A549 (cell line): Measurements from ENCODE around the gene ATP8A2. TPM values are rescaled to one million over a fixed set of nuclear protein-coding genes. Genes with fewer than 3 reads are reported as not detected.

ENCODE experiments used
- ATAC-seq, 2 experiments: fragments of 200-7000 bp in 1 of 2; fragments of >200 bp in 1 of 2; cut with Nextera tagmentation in 1 of 2; cut with Tn5 transposase in 1 of 2; 3 replicates each; pipeline versions ENCODE4 v1.8.0 to v1.9.1; 2018 to 2020; ENCODE audit warnings: mild to moderate bottlenecking in 1 of 2, moderate library complexity in 1 of 2
- CTCF ChIA-PET: fragments of 300-600 bp; sonication (Branson Sonifier 250); formaldehyde crosslinking; extraction: SDS; loops from one replicate; lab custom pipeline; 2021; ENCODE audit warnings: antibody characterized with exemption, inconsistent platforms; lab: Yijun Ruan, JAX
- POLR2A ChIA-PET: fragments of 350-600 bp; formaldehyde crosslinking; extraction: SDS; loops from one replicate; lab custom pipeline; 2021; ENCODE audit warnings: antibody characterized with exemption, inconsistent platforms; lab: Yijun Ruan, JAX
- DNase-seq, 2 experiments: peaks; one replicate each; pipeline versions ENCODE4 v3.0.0 to v3.0.0-alpha.2; 2011 to 2016; ENCODE audit warnings: low read depth in 1 of 2, low spot score in 1 of 2
- FAIRE-seq: peaks from 2 replicates; lab custom pipeline; 2011; peaks lifted over from hg19 to GRCh38; lab: Jason Lieb, UNC
- H3K27ac ChIP-seq, 2 experiments: fragments of >200 bp; sonication (Bioruptor Twin); formaldehyde crosslinking; 3 replicates each; pipeline ENCODE4 v1.5.1; 2016 to 2017
- H3K4me1 ChIP-seq: fragments of >200 bp; sonication (Bioruptor Twin); formaldehyde crosslinking; 3 replicates; pipeline ENCODE4 v1.6.1; 2016
- H3K4me2 ChIP-seq: fragments of >200 bp; sonication (Bioruptor Twin); formaldehyde crosslinking; 3 replicates; pipeline ENCODE4 v1.6.1; 2016
- H3K4me3 ChIP-seq: fragments of >200 bp; sonication (Bioruptor Twin); formaldehyde crosslinking; 3 replicates; pipeline ENCODE4 v1.5.1; 2016
- H3K9me3 ChIP-seq: fragments of >200 bp; sonication (Bioruptor Twin); formaldehyde crosslinking; 3 replicates; pipeline ENCODE4 v1.6.1; 2016
- BCL3 ChIP-seq: fragments of >200 bp; sonication (Bioruptor Twin); formaldehyde crosslinking; IDR thresholded peaks from 3 replicates; pipeline ENCODE4 v1.6.1; 2016
- CEBPB ChIP-seq, 2 experiments: fragments of >200 bp in 1 of 2; sonication (Bioruptor Twin) in 1 of 2; formaldehyde crosslinking in 1 of 2; IDR thresholded peaks; 2 replicates each; pipeline ENCODE4 v1.6.1; 2012 to 2016
- CHD2 ChIP-seq: fragments of 150-350 bp; IDR thresholded peaks from 2 replicates; pipeline ENCODE4 v1.6.1; 2014; ENCODE audit warnings: low read length; ENCODE audit not compliant: partially characterized antibody
- CHD4 ChIP-seq: fragments of 200-600 bp; sonication (generic); IDR thresholded peaks from 2 replicates; pipeline ENCODE4 v1.6.1; 2016; ENCODE audit warnings: antibody characterized with exemption, mild to moderate bottlenecking, borderline replicate concordance
- EHF ChIP-seq: fragments of 250-450 bp; sonication (Bioruptor Pico); IDR thresholded peaks from 2 replicates; pipeline ENCODE4 v1.5.0; 2020; ENCODE audit warnings: mild to moderate bottlenecking
- FOSB ChIP-seq: fragments of 250-450 bp; sonication (Bioruptor Pico); IDR thresholded peaks from 2 replicates; pipeline ENCODE4 v1.5.0; 2020; ENCODE audit warnings: mild to moderate bottlenecking, moderate library complexity
- FOSL2 ChIP-seq, 2 experiments: fragments of 450-650 bp in 1 of 2; fragments of >200 bp in 1 of 2; sonication (Bioruptor Twin) in 1 of 2; formaldehyde crosslinking; IDR thresholded peaks; 2 replicates each; pipeline versions ENCODE4 v1.5.0 to v1.6.1; 2016 to 2020; ENCODE audit warnings: mild to moderate bottlenecking in 1 of 2, moderate library complexity in 1 of 2
- FOXS1 ChIP-seq: fragments of 250-450 bp; sonication (Bioruptor Pico); IDR thresholded peaks from 2 replicates; pipeline ENCODE4 v1.5.0; 2020; ENCODE audit warnings: mild to moderate bottlenecking, moderate library complexity
- HDAC2 ChIP-seq: fragments of 200-600 bp; sonication (generic); IDR thresholded peaks from 2 replicates; pipeline ENCODE4 v1.6.1; 2016
- HES2 ChIP-seq: fragments of >200 bp; sonication (Bioruptor Twin); formaldehyde crosslinking; IDR thresholded peaks from 2 replicates; pipeline ENCODE4 v1.6.1; 2016
- HMGXB4 ChIP-seq: fragments of 250-450 bp; sonication (Bioruptor Pico); IDR thresholded peaks from 2 replicates; pipeline ENCODE4 v1.5.0; 2021; ENCODE audit warnings: mild to moderate bottlenecking, moderate library complexity, borderline replicate concordance
- HOXB13 ChIP-seq: fragments of 250-450 bp; sonication (Bioruptor Pico); IDR thresholded peaks from 2 replicates; pipeline ENCODE4 v1.5.0; 2020; ENCODE audit warnings: low read depth, mild to moderate bottlenecking, moderate library complexity
- HOXB5 ChIP-seq: fragments of 250-450 bp; sonication (Bioruptor Pico); IDR thresholded peaks from 2 replicates; pipeline ENCODE4 v1.5.0; 2020; ENCODE audit warnings: mild to moderate bottlenecking, moderate library complexity
- KDM1A ChIP-seq: fragments of 200-600 bp; sonication (generic); IDR thresholded peaks from 2 replicates; pipeline ENCODE4 v1.6.1; 2016; ENCODE audit warnings: low read depth, mild to moderate bottlenecking
- KDM5A ChIP-seq: fragments of 200-600 bp; sonication (generic); IDR thresholded peaks from 2 replicates; pipeline ENCODE4 v1.6.1; 2016; ENCODE audit warnings: antibody characterized with exemption, mild to moderate bottlenecking
- MAFK ChIP-seq: fragments of 450-650 bp; IDR thresholded peaks from 2 replicates; pipeline ENCODE4 v1.6.1; 2014; ENCODE audit not compliant: partially characterized antibody
- NFE2L2 ChIP-seq: fragments of 150-350 bp; conservative IDR thresholded peaks from 2 replicates; pipeline ENCODE4 v1.6.1; 2014; ENCODE audit warnings: low read length
- NR3C1 ChIP-seq: fragments of >200 bp; sonication (Bioruptor Twin); formaldehyde crosslinking; IDR thresholded peaks from 3 replicates; pipeline ENCODE4 v1.6.1; 2017
- POLR2A ChIP-seq: IDR thresholded peaks from 2 replicates; pipeline ENCODE4 v1.6.1; 2012; ENCODE audit warnings: mild to moderate bottlenecking, low read length
- RARB ChIP-seq: fragments of 250-450 bp; sonication (Bioruptor Pico); IDR thresholded peaks from 2 replicates; pipeline ENCODE4 v1.8.0; 2021; ENCODE audit warnings: mild to moderate bottlenecking, moderate library complexity
- TFCP2L1 ChIP-seq: fragments of 250-450 bp; sonication (Bioruptor Pico); IDR thresholded peaks from 2 replicates; pipeline ENCODE4 v1.5.0; 2021; ENCODE audit warnings: mild to moderate bottlenecking
- ZSCAN20 ChIP-seq: fragments of 250-450 bp; sonication (Bioruptor Pico); IDR thresholded peaks from 2 replicates; pipeline ENCODE4 v1.8.0; 2022; ENCODE audit warnings: mild to moderate bottlenecking, moderate library complexity
- WGBS: methylation state at CpG from one replicate; pipeline ENCODE4 v1.1.6; 2017; ENCODE audit errors: missing lambda C conversion rate; 5-methylcytosine and 5-hydroxymethylcytosine counted together
- polyA plus RNA-seq, 4 experiments: library from polyadenylated mRNA; depleted of rRNA in 3 of 4; stranded (reverse); fragments of >200 nt; fragmentation: RNase III in 1 of 4; extraction: RNeasy Plus Mini Kit Qiagen cat#74134 plus additional on column Dnase treatment in 1 of 4; gene quantifications; 2 replicates in 3 of 4; 3 replicates in 1 of 4; pipeline ENCODE4 v1.2.3, GENCODE V29; 2011 to 2017
- TF ChIP-seq, protein P1 (sequence below): fragments of 200-600 bp; sonication (generic); IDR thresholded peaks from 2 replicates; pipeline ENCODE4 v1.6.1; 2016; ENCODE audit warnings: antibody characterized with exemption, mild to moderate bottlenecking, moderate library complexity

The ATP8A2 gene
- polyA plus RNA-seq, 2 of the 4 experiments (the other 2 are of a cell fraction) = 0.03 TPM; not detected in 1

- no peak for FAIRE-seq
These were observed 534.5 kb downstream of the ATP8A2 start for GRCh38 chr13:25906191-25906661.

GRCh38 chr13:25908366-25908765 lies 536.6 kb downstream of the ATP8A2 start:
- POLR2A ChIA-PET = no interaction called here

More at GRCh38 chr13:25906191-25906661, 534.5 kb downstream of the ATP8A2 start:
- WGBS = 18% methylated on average over 5 of the region's 7 CpGs
- H3K4me1 ChIP-seq = no peaks in the 10 kb centered on the region
- H3K9me3 ChIP-seq = no peaks in the 10 kb centered on the region
- POLR2A ChIA-PET = no interaction called here
- no peak overlapping the region for H3K27ac ChIP-seq
- CTCF ChIA-PET = no interaction called here
- DNase-seq = no peak
- H3K4me2 ChIP-seq = no peak overlapping the region
- no peak for TF ChIP-seq EHF
- TF ChIP-seq HES2 = no peak
- no peak for TF ChIP-seq HDAC2
- no peak for TF ChIP-seq RARB (CRISPR knock-in tag)
- no peak for TF ChIP-seq MAFK
- no peak for TF ChIP-seq CHD4
- TF ChIP-seq ZSCAN20 = no peak
- TF ChIP-seq KDM1A = no peak
- TF ChIP-seq HOXB5 = no peak
- H3K4me3 ChIP-seq = no peak overlapping the region
- no peak for ATAC-seq

GRCh38 chr13:25910243-25910642 lies 538.5 kb downstream of the ATP8A2 start:
- 6% methylated on average over 4 of the region's 4 CpGs for WGBS
- no peaks in the 10 kb centered on the region for H3K4me1 ChIP-seq
- H3K4me3 ChIP-seq = no peak overlapping the region
- CTCF ChIA-PET = interaction anchor here (0.7 kb wide), 1 partner anchor 9 kb away, joined by 5 read pairs; no protein-coding TSS in a partner anchor
- DNase-seq (no peak), ATAC-seq (no peak), FAIRE-seq (no peak)
- H3K4me2 ChIP-seq = no peak overlapping the region
- POLR2A ChIA-PET = no interaction called here
- no peaks in the 10 kb centered on the region for H3K9me3 ChIP-seq
- no peak overlapping the region for H3K27ac ChIP-seq
- TF ChIP-seq CHD4 (no peak), POLR2A (no peak), FOSL2 (IDR thresholded peaks at IDR 0.05) (no peak), FOSL2 (CRISPR knock-in tag; IDR thresholded peaks at IDR 0.05) (no peak), KDM5A (no peak), BCL3 (no peak), HOXB13 (CRISPR knock-in tag) (no peak), FOXS1 (CRISPR knock-in tag) (no peak), CEBPB (IDR thresholded peaks at IDR 0.05) (no peak), CHD2 (no peak), FOSB (CRISPR knock-in tag) (no peak)
- TF ChIP-seq, protein P1, sequence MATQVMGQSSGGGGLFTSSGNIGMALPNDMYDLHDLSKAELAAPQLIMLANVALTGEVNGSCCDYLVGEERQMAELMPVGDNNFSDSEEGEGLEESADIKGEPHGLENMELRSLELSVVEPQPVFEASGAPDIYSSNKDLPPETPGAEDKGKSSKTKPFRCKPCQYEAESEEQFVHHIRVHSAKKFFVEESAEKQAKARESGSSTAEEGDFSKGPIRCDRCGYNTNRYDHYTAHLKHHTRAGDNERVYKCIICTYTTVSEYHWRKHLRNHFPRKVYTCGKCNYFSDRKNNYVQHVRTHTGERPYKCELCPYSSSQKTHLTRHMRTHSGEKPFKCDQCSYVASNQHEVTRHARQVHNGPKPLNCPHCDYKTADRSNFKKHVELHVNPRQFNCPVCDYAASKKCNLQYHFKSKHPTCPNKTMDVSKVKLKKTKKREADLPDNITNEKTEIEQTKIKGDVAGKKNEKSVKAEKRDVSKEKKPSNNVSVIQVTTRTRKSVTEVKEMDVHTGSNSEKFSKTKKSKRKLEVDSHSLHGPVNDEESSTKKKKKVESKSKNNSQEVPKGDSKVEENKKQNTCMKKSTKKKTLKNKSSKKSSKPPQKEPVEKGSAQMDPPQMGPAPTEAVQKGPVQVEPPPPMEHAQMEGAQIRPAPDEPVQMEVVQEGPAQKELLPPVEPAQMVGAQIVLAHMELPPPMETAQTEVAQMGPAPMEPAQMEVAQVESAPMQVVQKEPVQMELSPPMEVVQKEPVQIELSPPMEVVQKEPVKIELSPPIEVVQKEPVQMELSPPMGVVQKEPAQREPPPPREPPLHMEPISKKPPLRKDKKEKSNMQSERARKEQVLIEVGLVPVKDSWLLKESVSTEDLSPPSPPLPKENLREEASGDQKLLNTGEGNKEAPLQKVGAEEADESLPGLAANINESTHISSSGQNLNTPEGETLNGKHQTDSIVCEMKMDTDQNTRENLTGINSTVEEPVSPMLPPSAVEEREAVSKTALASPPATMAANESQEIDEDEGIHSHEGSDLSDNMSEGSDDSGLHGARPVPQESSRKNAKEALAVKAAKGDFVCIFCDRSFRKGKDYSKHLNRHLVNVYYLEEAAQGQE = no peak

More at GRCh38 chr13:25908366-25908765, 536.6 kb downstream of the ATP8A2 start:
- no peaks in the 10 kb centered on the region for H3K4me1 ChIP-seq
- no peak for FAIRE-seq
- H3K27ac ChIP-seq = no peak overlapping the region
- 6% methylated on average over 3 of the region's 4 CpGs for WGBS
- no peak for ATAC-seq
- CTCF ChIA-PET = no interaction called here
- no peak overlapping the region for H3K4me2 ChIP-seq
- H3K9me3 ChIP-seq = no peaks in the 10 kb centered on the region
- no peak for TF ChIP-seq BCL3
- no peak for TF ChIP-seq POLR2A
- TF ChIP-seq KDM1A = no peak
- no peak for TF ChIP-seq HMGXB4 (CRISPR knock-in tag)
- TF ChIP-seq RARB (CRISPR knock-in tag) = no peak
- no peak for TF ChIP-seq NR3C1
- no peak for TF ChIP-seq HOXB13 (CRISPR knock-in tag)
- no peak for TF ChIP-seq TFCP2L1 (CRISPR knock-in tag)
- no peak for TF ChIP-seq FOSB (CRISPR knock-in tag)
- no peak for TF ChIP-seq NFE2L2
- no peak for DNase-seq
- H3K4me3 ChIP-seq = no peak overlapping the region
